ENCODE results near the gene ANKRD13B. TPM values are rescaled to one million over a fixed set of nuclear protein-coding genes. Genes with fewer than 3 reads are reported as not detected.

The ANKRD13B gene
- total RNA-seq, 1 experiment from 2014 or later, result 2.9 TPM

DNA sequence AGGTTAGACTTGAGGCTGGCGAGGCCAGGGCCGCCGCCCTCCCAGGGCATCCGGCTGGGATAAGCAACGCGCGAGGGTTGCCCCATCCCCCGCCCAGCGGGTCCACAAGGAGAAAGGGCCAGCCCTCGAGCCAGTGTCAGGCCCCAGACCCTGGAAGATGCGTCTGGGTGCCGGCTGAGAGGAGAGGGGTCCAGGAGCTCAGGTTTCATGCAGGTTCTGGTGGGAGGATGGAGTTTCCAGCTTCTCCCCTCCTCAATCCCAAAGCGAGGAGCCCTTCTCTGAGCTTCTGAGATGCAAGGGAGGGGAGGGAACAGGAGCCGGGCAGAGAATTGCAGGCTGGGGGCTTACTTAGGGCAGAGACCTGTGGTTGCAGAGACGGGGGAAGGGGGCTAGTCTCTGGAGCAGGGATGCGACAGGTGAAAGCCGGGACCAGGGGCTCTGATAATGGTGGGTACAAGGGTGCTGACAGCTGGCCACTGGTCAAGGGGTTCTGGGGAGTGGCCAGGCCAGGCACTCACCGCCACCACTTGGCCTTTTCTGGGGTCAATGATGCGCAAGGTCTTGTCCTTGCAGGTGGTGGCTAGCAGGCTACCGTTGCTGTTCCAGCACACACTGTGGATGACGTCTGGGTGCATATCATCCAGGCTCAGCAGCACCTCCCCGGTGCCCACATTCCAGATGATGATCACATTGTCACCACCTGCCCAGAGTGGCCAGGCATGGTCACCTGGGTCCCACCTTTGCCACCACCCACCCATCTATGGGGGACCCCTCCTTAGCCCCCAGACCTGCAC is 25.5 kb downstream of the ANKRD13B start:
- H3K27ac ChIP-seq, result no peak overlapping the region
- H3K36me3 ChIP-seq, result no peaks in the 10 kb centered on the region; the same call in 1 of the 2 replicates

DNA sequence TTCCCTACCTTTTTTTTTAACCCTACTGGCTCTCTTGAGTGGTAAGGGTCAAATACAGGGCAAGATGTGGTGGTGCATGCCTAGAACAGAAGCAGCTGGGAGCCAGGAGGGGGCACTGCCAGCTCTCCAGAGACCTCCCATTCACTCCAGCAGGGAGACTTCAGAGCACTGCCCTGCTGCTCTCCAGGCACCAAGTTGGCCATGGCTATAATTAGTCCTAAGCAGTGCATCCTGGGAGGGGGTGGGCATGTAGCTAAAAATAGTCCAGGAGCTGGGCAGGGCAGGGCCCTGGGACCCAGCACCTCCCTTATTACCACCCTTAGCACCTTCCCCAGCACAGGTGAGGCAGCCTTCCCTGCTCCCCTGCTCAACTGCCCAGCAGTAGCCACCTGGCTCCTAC is 26.3 kb downstream of the ANKRD13B start:
- H3K9me3 ChIP-seq (replicated peaks), result peaks cover 3% of the 10 kb centered on the region; the same call in 1 of the 2 replicates

More for the DNA sequence above, 25.5 kb downstream of the ANKRD13B start:
- H3K9me3 ChIP-seq (replicated peaks), result peaks cover 3% of the 10 kb centered on the region; the same call in 1 of the 2 replicates
- 0 out of 2 replicates have a peak, but pooled peaks cover 2% of the 10 kb centered on the region for H3K27me3 ChIP-seq (replicated peaks)
- no peak for DNase-seq (ENCODE audit: low read depth in 1 of 2, low spot score in 2 of 2)
- peaks cover 43% of the 10 kb centered on the region for H3K4me1 ChIP-seq (replicated peaks)
- H3K4me3 ChIP-seq, result no peak overlapping the region

DNA sequence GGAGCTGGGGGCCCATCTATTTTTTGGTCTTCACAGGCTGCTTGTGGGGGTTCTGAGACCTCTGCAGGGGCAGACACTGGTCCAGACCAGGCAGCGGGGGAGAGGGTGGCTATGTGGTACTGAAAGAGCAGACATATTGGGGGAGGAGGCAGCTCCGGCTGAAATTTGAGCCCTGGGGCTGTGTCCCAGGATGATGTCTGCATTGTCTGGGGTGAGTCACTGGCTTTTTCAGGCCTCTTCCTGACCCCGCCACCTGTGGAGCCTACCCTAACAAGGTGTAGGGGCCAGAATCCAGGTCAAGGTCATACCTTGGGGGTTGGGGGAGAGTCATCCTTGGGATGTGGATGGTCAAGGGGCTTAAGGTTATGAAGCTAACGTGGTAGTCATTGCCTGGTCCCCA is 27.3 kb downstream of the ANKRD13B start:
- Histone ChIP-seq H3K36me3 (no peaks in the 10 kb centered on the region; the same call in 1 of the 2 replicates), H3K9me3 (replicated peaks) (peaks cover 3% of the 10 kb centered on the region; the same call in 1 of the 2 replicates), H3K27ac (no peak overlapping the region), H3K4me3 (no peak overlapping the region), H3K27me3 (replicated peaks) (0 out of 2 replicates have a peak, but pooled peaks cover 2% of the 10 kb centered on the region), H3K4me1 (replicated peaks) (peaks cover 42% of the 10 kb centered on the region)
- no peak for DNase-seq (ENCODE audit: low read depth in 1 of 2, low spot score in 2 of 2)

More for the DNA sequence above, 26.3 kb downstream of the ANKRD13B start:
- Histone ChIP-seq H3K27me3 (replicated peaks) (0 out of 2 replicates have a peak, but pooled peaks cover 2% of the 10 kb centered on the region), H3K36me3 (no peaks in the 10 kb centered on the region; the same call in 1 of the 2 replicates), H3K4me3 (no peak overlapping the region), H3K27ac (no peak overlapping the region), H3K4me1 (replicated peaks) (peaks cover 43% of the 10 kb centered on the region)
- DNase-seq (ENCODE audit: low read depth in 1 of 2, low spot score in 2 of 2), result no peak

DNA sequence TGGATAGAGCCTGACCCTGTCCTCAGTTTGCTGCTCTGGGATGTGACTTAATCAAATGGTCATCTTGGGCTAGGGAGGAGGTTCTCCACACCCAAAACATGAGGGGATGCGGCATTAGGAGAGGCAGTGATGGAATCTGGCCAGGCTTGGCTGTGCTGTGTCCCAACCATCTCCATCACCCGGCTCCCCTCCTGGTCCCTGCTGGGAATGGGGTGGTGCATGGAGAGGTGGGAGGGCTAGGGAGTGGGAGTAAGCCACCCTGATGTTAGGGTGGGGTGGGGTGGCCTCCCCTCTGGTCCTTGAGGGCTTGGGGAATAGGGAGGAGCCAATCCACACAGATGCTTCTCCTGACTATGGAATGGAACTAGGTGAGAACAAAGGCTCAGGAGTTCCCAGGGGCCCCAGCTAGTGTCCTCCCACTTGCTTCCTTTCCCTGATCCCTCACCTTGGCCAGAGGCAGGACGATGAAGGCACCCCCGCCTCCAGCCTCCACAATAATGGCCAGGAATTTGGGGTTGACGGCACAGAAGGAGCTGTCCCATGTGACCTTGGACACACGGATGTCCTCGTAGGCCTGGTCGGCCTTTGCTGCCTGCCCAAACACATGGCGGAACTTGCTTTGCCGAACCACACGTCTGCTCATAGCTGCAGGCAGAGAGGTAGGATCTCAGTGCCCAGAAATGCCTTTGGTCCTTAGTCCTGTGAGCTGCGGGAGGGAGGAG is 28.0 kb downstream of the ANKRD13B start:
- Histone ChIP-seq H3K9me3 (replicated peaks) (peaks cover 3% of the 10 kb centered on the region; the same call in 1 of the 2 replicates), H3K36me3 (no peaks in the 10 kb centered on the region; the same call in 1 of the 2 replicates), H3K27me3 (replicated peaks) (0 out of 2 replicates have a peak, but pooled peaks cover 2% of the 10 kb centered on the region), H3K27ac (no peak overlapping the region), H3K4me1 (replicated peaks) (peaks cover 36% of the 10 kb centered on the region), H3K4me3 (no peak overlapping the region)
- DNase-seq (ENCODE audit: low read depth in 1 of 2, low spot score in 2 of 2), result no peak

DNA sequence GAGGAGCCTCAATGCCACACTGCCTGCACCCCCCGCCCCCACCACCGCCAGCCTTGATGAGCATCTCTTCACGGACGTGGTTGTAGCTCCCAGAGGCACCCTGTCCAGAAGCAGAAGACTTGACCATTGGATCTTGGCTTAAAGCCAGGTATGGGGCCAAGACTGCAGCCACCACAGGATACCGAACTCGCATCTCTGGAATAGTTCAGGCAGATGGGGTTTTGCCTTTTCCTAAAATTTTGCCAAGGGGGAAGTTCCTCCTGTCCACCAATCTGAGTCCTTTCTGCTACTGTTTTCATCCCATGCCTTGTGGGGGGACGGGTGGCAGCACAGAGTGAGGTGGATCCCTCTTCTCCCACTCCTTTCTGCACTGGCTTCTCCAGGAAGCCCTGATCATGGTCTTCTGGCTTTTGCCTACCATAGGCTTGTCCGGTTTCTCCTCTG is 28.8 kb downstream of the ANKRD13B start:
- Histone ChIP-seq H3K4me1 (replicated peaks) (peaks cover 33% of the 10 kb centered on the region), H3K27ac (no peak overlapping the region), H3K9me3 (replicated peaks) (peaks cover 3% of the 10 kb centered on the region; the same call in 1 of the 2 replicates), H3K27me3 (replicated peaks) (0 out of 2 replicates have a peak, but pooled peaks cover 2% of the 10 kb centered on the region), H3K4me3 (no peak overlapping the region), H3K36me3 (no peaks in the 10 kb centered on the region; the same call in 1 of the 2 replicates)
- DNase-seq (ENCODE audit: low read depth in 1 of 2, low spot score in 2 of 2), result no peak

DNA sequence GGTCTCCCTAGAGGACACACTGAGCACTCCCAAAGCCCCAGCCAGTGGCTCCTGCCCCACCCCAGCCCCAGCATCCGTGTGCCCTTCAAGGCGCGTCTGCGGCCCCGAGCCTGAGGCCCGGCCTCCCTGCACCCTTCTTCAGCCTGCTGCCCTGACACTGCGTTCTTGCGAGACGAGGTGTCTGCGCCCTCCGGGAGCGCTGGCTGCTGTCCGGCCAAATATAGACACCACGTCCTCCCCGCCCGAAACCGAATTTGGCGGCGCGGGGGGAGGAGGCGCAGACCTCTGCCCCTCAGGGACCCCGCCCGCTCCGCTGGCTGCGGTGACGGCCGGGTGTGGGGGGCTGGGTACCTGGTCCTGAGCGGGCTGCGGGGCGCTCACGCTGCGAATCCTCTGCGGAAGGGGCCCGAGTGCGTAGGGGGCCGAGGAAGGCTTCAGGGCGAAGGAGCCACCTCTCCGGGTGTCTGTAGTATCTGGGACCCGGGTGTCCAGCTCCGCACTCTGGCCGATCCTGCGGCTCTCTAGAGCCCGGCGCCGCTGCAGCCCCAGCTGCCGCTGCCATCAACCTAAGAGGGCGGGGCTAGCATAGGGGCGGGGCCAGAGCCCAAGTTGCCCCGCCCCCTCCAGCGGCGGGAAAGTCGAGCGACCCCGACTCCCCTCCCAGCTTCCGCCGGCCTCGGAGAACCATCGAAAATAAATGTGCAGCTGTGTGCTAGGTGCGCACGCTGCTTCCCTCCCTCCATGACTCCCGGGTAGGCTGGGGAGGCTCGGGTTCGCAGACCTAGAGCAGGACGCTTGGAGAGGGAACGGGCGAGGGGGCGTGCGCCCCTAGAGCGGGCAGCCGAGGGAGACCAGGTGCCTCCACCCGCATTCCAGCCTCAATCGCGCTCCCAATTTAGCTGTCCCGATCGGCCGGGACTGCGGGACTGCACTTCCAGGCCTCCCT is 29.7 kb downstream of the ANKRD13B start, which contains the start of gene CORO6:
Gene CORO6, minus strand, starts transcription at position 576 of the 946 bp plus-strand sequence. CDS start 1,491 bp downstream, outside the sequence.
- H3K36me3 ChIP-seq, result no peaks in the 10 kb centered on the region; the same call in 1 of the 2 replicates
- no peak within 1 kb of the TSS for H3K27ac ChIP-seq
- peak in 1 of 2 experiments; percentile 55 for DNase-seq (ENCODE audit: low read depth in 1 of 2, low spot score in 2 of 2)
- H3K27me3 ChIP-seq (replicated peaks), result no peaks in the 10 kb centered on the region
- peaks cover 3% of the 10 kb centered on the region; the same call in 1 of the 2 replicates for H3K9me3 ChIP-seq (replicated peaks)
- H3K4me3 ChIP-seq, result peak within 1 kb of the TSS; percentile 52
- peaks cover 28% of the 10 kb centered on the region for H3K4me1 ChIP-seq (replicated peaks)

DNA sequence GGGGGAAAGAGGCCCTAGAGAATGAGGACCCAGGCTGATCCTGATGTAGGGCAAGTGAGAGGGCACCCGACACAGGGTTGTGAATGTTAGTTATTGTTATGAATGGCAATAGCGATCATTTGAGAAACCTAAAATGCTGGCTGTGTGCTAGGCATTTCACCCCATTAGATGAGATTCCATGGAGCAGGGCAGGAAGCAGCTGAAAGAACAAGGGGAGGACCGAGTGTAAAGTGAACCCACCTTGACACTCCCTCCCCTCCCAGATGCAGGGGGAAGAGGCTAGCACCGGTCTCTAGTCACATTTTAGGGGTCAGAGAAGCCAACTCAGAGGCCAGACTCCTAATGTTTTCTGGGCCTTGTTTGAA is 30.3 kb downstream of the ANKRD13B start:
- Histone ChIP-seq H3K4me1 (replicated peaks) (peaks cover 21% of the 10 kb centered on the region), H3K4me3 (no peak overlapping the region; the same call in 1 of the 2 replicates), H3K36me3 (no peaks in the 10 kb centered on the region), H3K27ac (no peak overlapping the region), H3K27me3 (replicated peaks) (no peaks in the 10 kb centered on the region), H3K9me3 (replicated peaks) (peaks cover 3% of the 10 kb centered on the region; the same call in 1 of the 2 replicates)
- no peak for DNase-seq (ENCODE audit: low read depth in 1 of 2, low spot score in 2 of 2)

DNA sequence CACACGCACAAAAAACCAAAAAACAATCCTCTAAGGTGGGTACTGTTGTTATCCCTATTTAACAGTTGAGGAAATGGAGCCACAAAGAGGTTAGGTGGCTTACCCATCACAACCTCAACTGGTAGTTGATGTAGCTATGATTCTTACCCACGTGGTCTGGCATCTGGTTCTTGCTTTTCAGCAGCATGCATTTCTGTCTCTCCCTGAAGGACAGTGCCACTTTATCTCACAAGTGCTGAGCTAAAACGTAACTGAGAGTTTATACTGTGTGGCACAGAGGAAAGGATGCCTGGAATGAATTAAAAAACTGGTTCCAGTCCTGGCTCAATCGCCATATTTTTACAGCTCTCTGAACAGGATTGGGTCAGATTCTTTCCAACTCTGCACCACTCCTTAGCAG is 31.7 kb downstream of the ANKRD13B start:
- DNase-seq (ENCODE audit: low read depth in 1 of 2, low spot score in 2 of 2), result no peak
- Histone ChIP-seq H3K36me3 (peaks cover 6% of the 10 kb centered on the region), H3K27ac (no peak overlapping the region), H3K9me3 (replicated peaks) (peaks cover 3% of the 10 kb centered on the region; the same call in 1 of the 2 replicates), H3K4me3 (no peak overlapping the region), H3K4me1 (replicated peaks) (peaks cover 21% of the 10 kb centered on the region), H3K27me3 (replicated peaks) (no peaks in the 10 kb centered on the region)

DNA sequence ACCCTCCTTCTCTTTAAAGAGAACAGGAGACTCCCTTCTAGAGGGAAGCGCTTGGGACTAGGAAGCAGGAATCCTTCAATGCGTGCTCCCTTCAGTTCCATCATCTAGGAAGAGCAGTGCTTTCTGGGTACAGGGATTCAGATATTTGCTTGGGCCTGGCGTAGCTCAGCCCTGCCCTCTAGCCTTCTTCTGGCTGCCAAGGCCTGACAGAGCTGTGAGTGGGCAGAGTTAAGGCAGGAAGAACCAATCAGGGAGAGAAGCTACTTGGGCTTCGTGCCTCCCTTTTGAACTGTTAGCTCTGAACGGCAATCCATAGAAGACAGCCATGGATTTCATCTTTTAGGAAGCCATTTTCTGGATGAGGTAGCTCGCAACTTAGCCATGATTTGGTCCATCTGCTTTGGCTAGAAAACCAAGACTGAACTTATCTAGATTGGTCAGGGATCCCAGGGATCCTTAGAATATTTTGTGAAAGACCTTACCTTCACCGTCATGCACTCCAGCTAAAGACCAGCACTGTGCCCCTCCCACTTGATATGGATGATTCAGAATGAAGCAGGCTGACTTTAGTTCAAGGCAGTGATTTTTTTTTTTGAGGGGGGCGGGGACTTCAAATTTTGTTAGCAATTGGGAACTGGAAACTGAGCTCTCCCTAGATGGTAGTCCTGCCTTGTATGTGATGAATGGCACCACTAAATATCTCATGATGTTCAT is 32.3 kb downstream of the ANKRD13B start:
- DNase-seq (ENCODE audit: low read depth in 1 of 2, low spot score in 2 of 2), result no peak
- Histone ChIP-seq H3K27ac (no peak overlapping the region), H3K4me3 (no peak overlapping the region), H3K27me3 (replicated peaks) (no peaks in the 10 kb centered on the region), H3K36me3 (peaks cover 7% of the 10 kb centered on the region), H3K9me3 (replicated peaks) (peaks cover 3% of the 10 kb centered on the region; the same call in 1 of the 2 replicates), H3K4me1 (replicated peaks) (peaks cover 16% of the 10 kb centered on the region)

DNA sequence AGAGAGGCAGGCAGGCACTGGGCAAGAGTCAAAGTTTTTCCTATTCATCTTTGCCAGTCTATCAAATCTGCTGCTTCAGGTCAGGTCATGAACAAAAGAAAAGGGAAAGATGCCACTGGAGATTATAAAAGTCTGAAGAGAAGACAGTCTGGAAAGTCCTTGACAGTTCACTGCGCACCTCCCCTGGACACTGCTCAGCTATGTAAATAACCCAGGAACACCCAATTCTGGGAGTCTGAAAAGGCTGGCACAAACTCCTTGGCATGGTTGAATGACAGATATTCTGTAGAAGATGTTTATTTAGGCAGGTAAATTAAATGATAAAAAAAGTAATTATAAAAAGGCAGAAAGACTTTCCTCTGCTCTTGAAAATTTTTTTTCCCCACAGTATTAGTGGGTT is 35.0 kb downstream of the ANKRD13B start:
- peaks cover 32% of the 10 kb centered on the region for H3K36me3 ChIP-seq
- H3K4me1 ChIP-seq (replicated peaks), result peaks cover 2% of the 10 kb centered on the region
- no peak overlapping the region for H3K4me3 ChIP-seq
- H3K27ac ChIP-seq, result no peak overlapping the region
- no peak for DNase-seq (ENCODE audit: low read depth in 1 of 2, low spot score in 2 of 2)
- no peaks in the 10 kb centered on the region for H3K27me3 ChIP-seq (replicated peaks)
- peaks cover under 1% of the 10 kb centered on the region; the same call in 1 of the 2 replicates for H3K9me3 ChIP-seq (replicated peaks)

DNA sequence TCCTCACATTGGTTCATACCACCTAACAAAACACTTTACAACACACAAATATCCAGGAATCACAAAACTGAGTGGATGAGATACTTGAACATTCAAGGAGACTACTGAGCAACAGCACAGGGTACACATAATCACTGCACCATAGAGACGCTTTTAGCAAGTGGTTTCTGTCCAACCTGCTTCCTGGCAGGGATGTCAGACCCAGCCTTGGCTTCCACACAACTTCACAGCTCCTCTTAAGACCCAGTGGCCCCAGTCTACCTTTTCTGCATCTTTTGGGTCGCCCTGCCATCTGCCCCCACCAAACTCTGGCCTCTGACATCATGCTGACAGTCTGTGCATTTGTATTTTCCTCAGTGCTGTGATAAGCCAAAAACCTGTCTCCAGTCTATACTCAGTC is 35.7 kb downstream of the ANKRD13B start:
- H3K27ac ChIP-seq, result no peak overlapping the region
- no peak for DNase-seq (ENCODE audit: low read depth in 1 of 2, low spot score in 2 of 2)

DNA sequence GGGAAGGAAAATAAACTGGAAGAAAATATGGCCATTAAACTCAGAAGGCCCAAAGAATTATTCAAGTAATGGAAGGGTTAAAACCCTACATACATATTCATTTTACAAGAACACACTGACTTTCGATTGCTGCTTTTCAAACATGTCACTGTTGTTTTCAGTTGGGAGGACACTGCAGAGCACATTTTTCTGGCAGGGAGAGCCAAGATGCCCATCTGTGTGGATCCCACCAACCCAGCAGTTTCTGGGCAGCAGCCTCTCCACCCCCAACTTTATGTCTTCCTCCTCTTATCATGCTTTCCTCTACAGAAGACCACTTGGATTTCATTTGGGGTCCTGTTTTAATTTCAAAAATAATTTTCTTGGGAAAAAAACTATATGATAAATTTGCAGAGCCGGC is 36.9 kb downstream of the ANKRD13B start:
- DNase-seq (ENCODE audit: low read depth in 1 of 2, low spot score in 2 of 2), result no peak
- Histone ChIP-seq H3K27me3 (replicated peaks) (no peaks in the 10 kb centered on the region), H3K27ac (no peak overlapping the region)

More for the DNA sequence above, 35.7 kb downstream of the ANKRD13B start:
- H3K27me3 ChIP-seq (replicated peaks), result no peaks in the 10 kb centered on the region
- no peak overlapping the region for H3K4me3 ChIP-seq
- no peaks in the 10 kb centered on the region for H3K4me1 ChIP-seq (replicated peaks)
- peaks cover 35% of the 10 kb centered on the region for H3K36me3 ChIP-seq
- no peaks in the 10 kb centered on the region for H3K9me3 ChIP-seq (replicated peaks)

More for the DNA sequence above, 36.9 kb downstream of the ANKRD13B start:
- H3K4me1 ChIP-seq (replicated peaks), result no peaks in the 10 kb centered on the region
- peaks cover 43% of the 10 kb centered on the region for H3K36me3 ChIP-seq
- H3K9me3 ChIP-seq (replicated peaks), result no peaks in the 10 kb centered on the region
- H3K4me3 ChIP-seq, result no peak overlapping the region

All from SJSA1 (cell line).